HG03095 (cell line): Measurements from ENCODE around the gene OXTR.

ENCODE experiments used
- ATAC-seq: cut with Tn5 transposase; IDR thresholded peaks from one replicate; pipeline ENCODE4 v1.9.1; 2021; ENCODE audit warnings: moderate library complexity; ENCODE audit not compliant: unreplicated experiment

OXTR gene

DNA sequence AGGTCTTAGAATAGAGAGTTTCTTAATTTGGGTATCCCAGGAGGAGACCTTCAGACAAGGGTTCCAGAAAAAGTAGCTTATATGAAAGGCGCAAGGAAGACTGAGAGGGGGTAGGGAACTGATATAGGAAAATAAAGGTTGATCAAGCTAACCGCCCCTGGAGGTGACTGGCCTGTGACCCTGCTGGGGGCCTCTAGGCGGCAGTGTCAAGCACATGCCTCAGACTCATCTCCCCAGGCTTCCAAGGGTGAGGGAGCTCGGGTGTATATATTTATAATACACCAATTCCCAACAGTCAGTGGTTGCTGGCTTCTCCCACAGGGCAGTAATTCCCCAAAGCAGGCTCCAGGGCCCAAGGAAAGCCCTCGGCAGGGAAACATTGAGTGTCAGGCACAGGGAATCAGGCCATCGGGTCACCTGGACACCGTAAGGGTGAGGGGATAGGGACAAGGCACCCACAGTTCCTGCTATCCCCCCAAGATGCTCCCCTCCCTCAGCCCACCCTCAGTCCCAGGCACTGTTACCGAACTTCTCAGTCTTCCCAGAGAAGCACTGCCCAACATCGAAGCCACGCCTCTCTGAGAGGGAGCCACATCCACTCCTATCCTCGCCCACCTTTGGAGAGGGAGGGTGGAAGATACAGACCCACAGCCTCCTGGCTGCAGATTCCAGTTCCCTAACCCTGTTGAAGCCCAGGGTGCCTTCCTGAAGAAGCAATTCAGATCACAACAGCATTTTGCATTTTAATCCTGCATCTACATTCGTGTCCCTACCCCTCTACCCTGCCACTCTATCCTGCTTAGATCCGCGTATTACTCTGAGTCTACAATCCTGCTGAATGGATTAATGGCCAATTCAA lies 55.3 kb downstream of the OXTR start:
- ATAC-seq: peak; percentile 60

DNA sequence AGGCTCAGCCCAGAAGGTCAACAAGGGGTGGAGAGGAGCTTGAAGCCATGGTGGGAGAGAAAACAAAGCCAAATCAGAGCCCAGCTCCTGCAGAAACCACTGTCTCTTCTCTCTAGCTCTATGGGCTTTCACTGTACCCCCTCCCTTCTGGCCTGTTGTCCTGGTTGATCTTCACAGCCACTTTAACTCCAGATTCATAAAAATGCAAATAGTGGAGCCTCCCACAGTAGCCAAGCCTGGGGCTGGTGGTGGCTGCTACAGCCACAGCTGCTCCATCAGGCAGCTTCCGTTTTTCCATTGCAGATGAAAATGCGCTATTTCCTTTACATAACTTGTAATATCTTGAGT lies 56.5 kb downstream of the OXTR start:
- no peak for ATAC-seq

GRCh38 chr3:8712045-8712907 lies 57.1 kb downstream of the OXTR start:
- no peak for ATAC-seq

DNA sequence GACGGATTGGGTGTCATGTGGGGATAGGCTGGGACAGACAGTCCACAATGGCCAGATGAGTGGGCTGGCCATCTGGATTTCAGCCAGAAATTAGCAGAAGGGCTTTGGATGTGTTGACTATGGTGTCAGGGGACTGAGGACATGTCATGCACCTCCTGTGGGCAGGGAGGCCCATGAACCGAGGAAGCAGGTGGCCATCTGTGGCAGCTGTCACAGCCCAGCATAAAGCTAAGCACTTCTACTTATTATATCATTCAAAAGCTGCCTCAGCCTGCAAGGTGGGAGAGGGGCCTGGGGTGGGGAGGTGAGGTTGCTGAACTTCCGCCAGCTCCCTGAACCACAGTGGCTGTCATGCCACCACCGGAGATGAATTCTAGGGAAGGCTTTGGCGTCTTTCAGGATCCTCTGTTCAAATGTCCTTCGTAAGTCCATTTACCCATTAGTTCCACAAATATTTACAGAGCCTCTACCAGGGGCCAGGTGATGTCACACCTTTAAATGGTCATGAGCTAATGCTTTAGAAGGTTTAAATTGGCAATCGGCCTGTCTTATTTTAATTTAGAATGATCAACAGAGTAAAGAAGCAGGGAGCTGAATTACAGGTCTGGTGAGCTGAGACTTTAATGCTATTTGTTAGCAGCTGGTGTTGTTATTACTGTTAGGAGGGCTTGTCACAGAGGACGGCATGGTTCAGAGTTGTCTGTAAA lies 59.5 kb downstream of the OXTR start:
- ATAC-seq: no peak

DNA sequence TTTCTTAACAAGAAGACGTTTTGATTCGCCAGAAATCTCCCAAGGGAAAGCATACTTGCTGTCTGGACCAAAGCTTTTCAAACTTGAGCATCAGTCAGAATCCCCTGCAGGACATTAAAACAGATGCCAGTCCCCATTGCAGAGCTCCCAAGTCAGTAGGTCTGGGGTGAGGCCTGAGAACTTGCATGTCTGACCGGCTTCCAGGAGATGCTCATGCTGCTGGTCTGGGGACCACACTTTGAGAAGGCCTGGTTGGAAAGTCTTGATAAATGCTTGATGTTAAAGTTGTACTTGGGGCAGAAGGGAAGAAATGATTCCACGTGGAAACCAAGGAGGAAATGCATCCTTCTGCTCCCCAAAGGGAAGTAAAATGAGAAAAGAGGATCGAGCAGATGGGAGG lies 60.1 kb downstream of the OXTR start:
- ATAC-seq: no peak

DNA sequence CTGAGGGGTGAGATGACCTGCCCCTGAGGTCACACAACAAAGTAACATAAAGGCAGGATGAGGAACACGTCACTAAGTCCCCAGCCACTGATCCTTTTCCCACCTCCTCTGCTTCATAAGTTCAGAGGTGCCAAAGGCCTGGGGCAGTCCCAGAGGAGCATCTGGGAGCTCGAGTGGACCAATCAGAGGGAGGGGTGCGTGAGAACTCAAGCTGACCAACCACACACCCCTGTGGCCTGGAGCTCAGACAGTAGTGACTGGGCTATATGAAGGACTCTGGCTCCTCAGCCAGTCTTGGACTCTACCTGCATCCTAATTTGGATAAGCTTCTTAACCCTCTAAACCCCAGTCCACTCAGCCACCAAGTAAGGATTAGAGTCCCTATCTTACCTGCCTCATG lies 63.8 kb downstream of the OXTR start:
- no peak for ATAC-seq

- no peak for ATAC-seq
These were observed 66.9 kb downstream of the OXTR start for GRCh38 chr3:8702560-8702959.
